GM13976 (cell line): ENCODE results near the gene VWA3A.
A peak's percentile ranks its signal among the peaks of the same experiment; 100 is the strongest.

Experiments used
- DNase-seq: peaks from one replicate; pipeline ENCODE4 v3.0.0; 2012; ENCODE audit warnings: low spot score
- in situ Hi-C: fragments of 300-500 bp; cut with MboI; formaldehyde crosslinking; loops from one replicate; pipeline ENCODE4 v1.12.0; 2022; ENCODE audit warnings: low sequenced_read_pairs, mixed read lengths, inconsistent platforms; ENCODE audit not compliant: unreplicated experiment
- TF ChIP-seq, protein P1 (sequence below): IDR thresholded peaks from 2 replicates; pipeline ENCODE4 v1.5.1; 2012; ENCODE audit warnings: borderline replicate concordance, mild to moderate bottlenecking; ENCODE audit not compliant: insufficient read depth; ENCODE audit errors: extremely low read depth, missing control alignments, control extremely low read depth

The VWA3A gene

DNA sequence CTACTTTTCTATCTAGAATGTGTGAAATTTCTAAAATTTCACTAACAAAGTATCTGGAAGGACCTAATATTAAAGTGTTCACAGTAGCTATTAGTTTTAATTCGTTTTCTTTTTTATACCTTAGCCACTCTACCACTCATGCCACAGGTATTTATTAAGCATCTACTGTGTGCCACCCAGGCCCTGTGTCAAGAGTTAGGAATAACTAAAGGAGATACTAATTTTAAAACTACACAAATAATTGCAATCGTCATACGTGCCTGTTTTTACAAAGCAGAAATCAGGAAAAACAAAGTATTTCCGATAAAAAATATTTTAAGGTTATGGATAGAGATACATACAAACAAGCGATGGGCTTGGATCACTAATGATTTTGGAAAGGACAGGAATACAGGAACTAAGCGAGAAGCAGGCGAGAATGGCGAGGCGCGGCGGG, 113.3 kb downstream of the VWA3A start:
- in situ Hi-C loops: no loop called here
- DNase-seq: no peak
- TF ChIP-seq, protein P1, sequence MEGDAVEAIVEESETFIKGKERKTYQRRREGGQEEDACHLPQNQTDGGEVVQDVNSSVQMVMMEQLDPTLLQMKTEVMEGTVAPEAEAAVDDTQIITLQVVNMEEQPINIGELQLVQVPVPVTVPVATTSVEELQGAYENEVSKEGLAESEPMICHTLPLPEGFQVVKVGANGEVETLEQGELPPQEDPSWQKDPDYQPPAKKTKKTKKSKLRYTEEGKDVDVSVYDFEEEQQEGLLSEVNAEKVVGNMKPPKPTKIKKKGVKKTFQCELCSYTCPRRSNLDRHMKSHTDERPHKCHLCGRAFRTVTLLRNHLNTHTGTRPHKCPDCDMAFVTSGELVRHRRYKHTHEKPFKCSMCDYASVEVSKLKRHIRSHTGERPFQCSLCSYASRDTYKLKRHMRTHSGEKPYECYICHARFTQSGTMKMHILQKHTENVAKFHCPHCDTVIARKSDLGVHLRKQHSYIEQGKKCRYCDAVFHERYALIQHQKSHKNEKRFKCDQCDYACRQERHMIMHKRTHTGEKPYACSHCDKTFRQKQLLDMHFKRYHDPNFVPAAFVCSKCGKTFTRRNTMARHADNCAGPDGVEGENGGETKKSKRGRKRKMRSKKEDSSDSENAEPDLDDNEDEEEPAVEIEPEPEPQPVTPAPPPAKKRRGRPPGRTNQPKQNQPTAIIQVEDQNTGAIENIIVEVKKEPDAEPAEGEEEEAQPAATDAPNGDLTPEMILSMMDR: no peak

DNA sequence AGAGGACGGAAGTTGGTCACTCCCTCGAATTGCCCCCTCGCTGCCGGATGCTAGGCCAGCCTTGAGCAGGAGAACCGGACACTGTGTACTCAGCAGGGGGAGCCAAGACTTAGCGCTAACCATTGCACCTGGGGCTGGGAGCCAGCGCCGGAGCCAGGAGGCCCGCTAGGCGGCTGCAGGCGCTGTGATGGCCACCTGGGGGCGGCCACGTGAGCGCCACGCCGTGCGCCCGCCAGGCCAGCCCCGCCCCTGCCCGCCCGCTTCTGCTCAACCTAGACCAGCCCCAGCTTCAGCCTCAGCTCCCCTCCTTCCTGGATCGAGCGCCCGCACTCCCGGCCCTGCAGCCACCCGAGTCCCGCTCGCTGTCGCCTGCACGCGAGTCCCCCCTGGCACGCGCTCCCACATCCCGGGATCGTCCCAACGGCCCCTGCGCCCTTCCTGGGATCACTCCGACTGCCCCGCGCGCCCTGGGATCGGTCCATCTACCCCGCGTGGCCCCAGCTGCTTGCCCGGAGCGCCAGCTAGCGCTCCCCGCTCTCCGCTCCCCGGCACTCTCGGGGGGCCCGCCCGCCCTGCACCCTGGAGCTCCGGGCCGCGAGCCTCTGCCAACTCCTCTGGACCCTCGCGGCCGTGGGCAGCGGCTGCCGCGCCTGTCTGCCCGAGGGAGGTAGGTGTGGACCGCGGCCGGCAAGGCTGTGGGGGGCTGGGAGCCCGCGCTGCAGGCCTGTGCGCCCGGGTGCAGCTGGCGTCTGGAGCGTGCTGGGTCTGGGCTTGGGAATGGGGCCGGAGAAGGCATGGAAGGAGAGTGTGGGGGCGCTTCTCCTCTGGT, 113.9 kb downstream of the VWA3A start, which contains the start of gene EEF2K:
Gene EEF2K, plus strand, starts transcription at position 266 of the 829 bp plus-strand sequence. CDS start 19,452 bp downstream, outside the sequence.
- in situ Hi-C loops: no loop called here
- peak; percentile 94 for DNase-seq
- TF ChIP-seq, protein P1: peak; percentile 79
